Calu3 (cell line): ENCODE measurements around the gene DAPL1. TPM values are rescaled to one million over a fixed set of nuclear protein-coding genes. Genes with fewer than 3 reads are reported as not detected.

Source experiments
- BruUV-seq: library from RNA; stranded (reverse); fragments of 400-500 nt; replicated peaks from 2 replicates; lab custom pipeline; 2021; lab: Mats Ljungman, UMichigan
- CTCF ChIA-PET: fragments of 300-600 bp; sonication (Branson Sonifier 250); formaldehyde crosslinking; loops from one replicate; lab custom pipeline; 2022; ENCODE audit warnings: antibody characterized with exemption; lab: Charles Lee
- DNase-seq: peaks from one replicate; pipeline ENCODE4 v3.0.0; 2022
- H3K27ac Mint-ChIP-seq: one replicate; pipeline ENCODE4 v1.8.0; 2022; ENCODE audit warnings: mixed read lengths; ENCODE audit not compliant: unreplicated experiment
- H3K27me3 Mint-ChIP-seq: one replicate; pipeline ENCODE4 v1.8.0; 2022; ENCODE audit warnings: mixed read lengths; ENCODE audit not compliant: unreplicated experiment
- H3K36me3 Mint-ChIP-seq: one replicate; pipeline ENCODE4 v1.8.0; 2022; ENCODE audit warnings: mild to moderate bottlenecking, moderate library complexity, mixed read lengths; ENCODE audit not compliant: insufficient read depth, unreplicated experiment
- H3K4me1 Mint-ChIP-seq: one replicate; pipeline ENCODE4 v1.8.0; 2022; ENCODE audit warnings: mild to moderate bottlenecking, low read depth, mixed read lengths; ENCODE audit not compliant: unreplicated experiment
- H3K4me3 Mint-ChIP-seq: one replicate; pipeline ENCODE4 v1.8.0; 2022; ENCODE audit warnings: mild to moderate bottlenecking, low read depth, moderate library complexity, mixed read lengths; ENCODE audit not compliant: unreplicated experiment
- H3K9me3 Mint-ChIP-seq: one replicate; pipeline ENCODE4 v1.8.0; 2022; ENCODE audit warnings: low read depth, mixed read lengths; ENCODE audit not compliant: unreplicated experiment
- CTCF ChIP-seq: fragments of 200-600 bp; IDR thresholded peaks from one replicate; pipeline ENCODE4 v1.8.0; 2022; ENCODE audit warnings: antibody characterized with exemption; ENCODE audit not compliant: unreplicated experiment
- intact Hi-C: fragments of 100-400 bp; cut with micrococcal nuclease; formaldehyde crosslinking; loops from one replicate; pipeline ENCODE4 v1.10.0; 2022; ENCODE audit not compliant: unreplicated experiment
- total RNA-seq: library from RNA; stranded (reverse); gene quantifications from 2 replicates; pipeline ENCODE4 v1.2.3, GENCODE V29; 2022

The DAPL1 gene
- total RNA-seq, 1 experiment from 2014 or later: not detected

GRCh38 chr2:158761621-158762020 lies 33.5 kb upstream of the DAPL1 start:
- H3K36me3 Mint-ChIP-seq: no peaks in the 10 kb centered on the region
- no peaks in the 10 kb centered on the region for H3K9me3 Mint-ChIP-seq
- no peak overlapping the region for H3K4me3 Mint-ChIP-seq
- no TSS peak for BruUV-seq
- intact Hi-C loops: no loop called here
- CTCF ChIA-PET: interaction anchor here (0.6 kb wide), 1 partner anchor 631 kb away, joined by 3 read pairs; no protein-coding TSS in a partner anchor
- no peak overlapping the region for H3K27ac Mint-ChIP-seq
- no peak for TF ChIP-seq CTCF
- peaks cover 18% of the 10 kb centered on the region for H3K27me3 Mint-ChIP-seq
- DNase-seq: no peak
- no peaks in the 10 kb centered on the region for H3K4me1 Mint-ChIP-seq

DNA sequence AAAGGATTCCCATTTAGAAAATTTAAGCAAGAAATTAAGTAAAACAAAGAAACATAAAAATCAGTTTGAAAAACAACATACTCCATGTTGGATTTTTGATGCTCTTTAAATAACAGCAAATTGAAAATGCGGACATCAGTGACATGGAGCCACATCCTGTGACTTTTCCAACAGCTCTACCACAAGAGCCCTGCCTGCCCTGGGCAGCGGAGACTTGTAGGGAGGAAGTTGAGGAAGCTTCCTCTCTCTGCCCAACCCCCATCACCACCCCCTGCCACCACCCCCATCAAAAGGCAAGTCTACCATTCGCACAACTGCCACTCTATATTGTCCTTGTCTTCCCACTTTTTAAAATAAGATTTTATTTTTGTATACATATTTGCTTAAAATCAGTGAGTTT lies 32.8 kb upstream of the DAPL1 start:
- H3K4me3 Mint-ChIP-seq: no peak overlapping the region
- H3K27me3 Mint-ChIP-seq: peaks cover 18% of the 10 kb centered on the region
- intact Hi-C loops: no loop called here
- no peak overlapping the region for H3K27ac Mint-ChIP-seq
- no peak for DNase-seq
- CTCF ChIA-PET: interaction anchor here (1.4 kb wide), 1 partner anchor 738 kb away, joined by 3 read pairs; no protein-coding TSS in a partner anchor
- no TSS peak for BruUV-seq
- no peaks in the 10 kb centered on the region for H3K9me3 Mint-ChIP-seq
- no peaks in the 10 kb centered on the region for H3K4me1 Mint-ChIP-seq
- no peaks in the 10 kb centered on the region for H3K36me3 Mint-ChIP-seq
- no peak for TF ChIP-seq CTCF

DNA sequence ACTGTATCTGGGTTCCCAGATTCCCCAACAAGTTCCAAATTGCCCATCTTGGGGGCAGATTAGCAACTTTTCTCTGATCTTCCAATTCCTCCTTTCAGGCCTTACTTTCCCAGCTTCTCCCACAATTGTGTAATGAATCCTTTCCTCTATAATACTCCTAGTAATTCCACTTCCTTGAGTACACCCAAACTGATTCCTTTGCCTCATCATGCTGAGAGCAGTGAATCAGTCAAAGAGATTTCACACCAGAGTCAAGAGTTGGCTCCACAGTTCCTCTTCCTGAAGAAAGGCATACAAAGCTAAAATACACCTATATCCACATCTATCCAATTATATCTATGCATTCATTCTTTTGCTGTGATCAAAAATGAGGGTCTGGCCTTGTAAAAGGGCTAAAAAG lies 28.6 kb upstream of the DAPL1 start:
- BruUV-seq: no TSS peak
- intact Hi-C loops: no loop called here
- DNase-seq: no peak
- Mint-ChIP-seq H3K4me3 (no peak overlapping the region), H3K27ac (no peak overlapping the region), H3K27me3 (no peaks in the 10 kb centered on the region), H3K36me3 (no peaks in the 10 kb centered on the region), H3K4me1 (no peaks in the 10 kb centered on the region), H3K9me3 (no peaks in the 10 kb centered on the region)
- no peak for TF ChIP-seq CTCF
- CTCF ChIA-PET: no interaction called here

DNA sequence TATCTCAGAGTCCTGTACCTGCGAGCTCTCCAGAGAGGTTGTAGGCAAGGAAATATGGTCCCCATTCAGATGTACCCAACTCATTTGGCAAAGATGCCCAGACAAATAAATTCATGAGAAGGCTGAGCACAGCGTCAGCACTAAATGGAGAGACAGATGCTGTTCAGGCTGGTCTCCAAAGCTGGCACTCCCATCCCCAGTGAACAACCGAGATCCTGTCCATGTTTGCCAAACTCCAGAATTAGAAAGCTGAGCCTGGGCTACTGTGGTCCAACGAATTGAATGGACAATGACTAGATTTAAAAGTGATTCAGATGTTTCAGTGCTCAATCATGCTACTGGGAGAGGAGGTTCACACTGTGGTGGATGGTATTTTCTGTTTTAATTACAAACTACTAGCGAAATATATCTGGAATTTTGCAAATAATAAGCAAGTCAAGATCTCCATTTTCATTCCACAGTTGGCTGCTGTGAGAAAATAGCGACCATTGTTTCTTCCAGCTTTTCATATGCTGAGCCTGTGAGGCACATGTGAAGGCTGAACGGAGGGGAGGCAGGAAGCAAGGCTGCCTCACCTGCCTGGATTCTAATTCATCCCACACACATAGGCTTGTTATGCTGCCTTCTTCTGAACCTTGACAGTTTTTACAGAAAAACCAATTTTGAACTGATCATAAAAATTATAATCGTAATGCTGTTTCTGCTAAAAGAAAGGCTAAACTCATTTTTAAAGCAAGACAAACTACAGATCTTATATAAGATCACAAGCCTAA lies 22.6 kb upstream of the DAPL1 start:
- CTCF ChIA-PET: interaction anchor here (1.0 kb wide), 1 partner anchor 11 kb away, joined by 3 read pairs; no protein-coding TSS in a partner anchor
- H3K4me1 Mint-ChIP-seq: no peaks in the 10 kb centered on the region
- TF ChIP-seq CTCF: no peak
- no peaks in the 10 kb centered on the region for H3K27me3 Mint-ChIP-seq
- no peaks in the 10 kb centered on the region for H3K9me3 Mint-ChIP-seq
- intact Hi-C loops: no loop called here
- no TSS peak for BruUV-seq
- no peaks in the 10 kb centered on the region for H3K36me3 Mint-ChIP-seq
- no peak for DNase-seq
- no peak overlapping the region for H3K27ac Mint-ChIP-seq
- no peak overlapping the region for H3K4me3 Mint-ChIP-seq
